OCI-LY3 (cell line): Measurements from ENCODE around the gene AQR.

Experiments
- CTCF ChIP-seq: fragments of 200-600, 300-600 bp; sonication (generic); IDR thresholded peaks from 2 replicates; pipeline ENCODE4 v1.5.1; 2014; ENCODE audit warnings: antibody characterized with exemption, low read length, low read depth
- EZH2phosphoT487 ChIP-seq: fragments of 200-600 bp; shearing (Covaris generic); IDR thresholded peaks from 2 replicates; pipeline ENCODE4 v1.6.1; 2018; ENCODE audit warnings: antibody characterized with exemption, mixed run types, low read depth

GRCh38 chr15:34804113-34804512, 165.4 kb downstream of the AQR start:
- TF ChIP-seq CTCF (no peak), EZH2phosphoT487 (no peak)
